Activated CD4-positive, alpha-beta T cell treated with anti-CD3 and anti-CD28 coated beads, Interleukin-2, amount 50 U/mL, for 4 hours (primary cell): Measurements from ENCODE around the gene PLEKHM3.
"Not testable (repeated sequence)": the region's sequence is repeated elsewhere in the genome, so short reads cannot be mapped to it uniquely, and the experiment has no call there.

Source experiments
- DNase-seq, 2 experiments: peaks; one replicate each; pipeline ENCODE4 v3.0.0-alpha.2; 2020

PLEKHM3 gene

GRCh38 chr2:207920721-207921120 is 104.6 kb downstream of the PLEKHM3 start:
- DNase-seq = no peak

- no peak for DNase-seq
Observed at GRCh38 chr2:207920321-207920720, 105.0 kb downstream of the PLEKHM3 start.

GRCh38 chr2:207919164-207919919 is 106.0 kb downstream of the PLEKHM3 start:
- DNase-seq = no peak

- DNase-seq = no peak
Observed at GRCh38 chr2:207914716-207915115, 110.6 kb downstream of the PLEKHM3 start.

GRCh38 chr2:207913772-207914358 is 111.5 kb downstream of the PLEKHM3 start:
- no peak for DNase-seq

- no peak for DNase-seq
Observed at GRCh38 chr2:207911856-207912255, 113.5 kb downstream of the PLEKHM3 start.

- DNase-seq = no peak
Observed at GRCh38 chr2:207911215-207911614, 114.1 kb downstream of the PLEKHM3 start.

GRCh38 chr2:207906495-207906894 is 118.8 kb downstream of the PLEKHM3 start:
- DNase-seq = not testable (repeated sequence)

- no peak for DNase-seq
Observed at GRCh38 chr2:207905546-207905945, 119.8 kb downstream of the PLEKHM3 start.

GRCh38 chr2:207903236-207903635 is 122.1 kb downstream of the PLEKHM3 start:
- DNase-seq = no peak

- no peak for DNase-seq
Observed at GRCh38 chr2:207902821-207903220, 122.5 kb downstream of the PLEKHM3 start.

GRCh38 chr2:207901829-207902228 is 123.5 kb downstream of the PLEKHM3 start:
- no peak for DNase-seq

- DNase-seq = no peak
Observed at GRCh38 chr2:207901401-207901800, 123.9 kb downstream of the PLEKHM3 start.

- no peak for DNase-seq
Observed at GRCh38 chr2:207898354-207898695, 127.0 kb downstream of the PLEKHM3 start.

- no peak for DNase-seq
Observed at GRCh38 chr2:207897541-207898353, 127.6 kb downstream of the PLEKHM3 start.

GRCh38 chr2:207896525-207897285 is 128.6 kb downstream of the PLEKHM3 start:
- no peak for DNase-seq

GRCh38 chr2:207895274-207895860 is 130.0 kb downstream of the PLEKHM3 start:
- no peak for DNase-seq

- no peak for DNase-seq
Observed at GRCh38 chr2:207892716-207893402, 132.5 kb downstream of the PLEKHM3 start.

- DNase-seq = no peak
Observed at GRCh38 chr2:207891086-207891844, 134.1 kb downstream of the PLEKHM3 start.

GRCh38 chr2:207887500-207887899 is 137.8 kb downstream of the PLEKHM3 start:
- no peak for DNase-seq

- no peak for DNase-seq
Observed at GRCh38 chr2:207885010-207885409, 140.3 kb downstream of the PLEKHM3 start.
